Right lobe of liver (tissue), 4 donors: ENCODE results near the gene YES1.

Experiments used
- POLR2A ChIP-seq: fragments of 450-650 bp; IDR thresholded peaks from one replicate; pipeline ENCODE4 v1.6.1; 2017; ENCODE audit warnings: antibody characterized with exemption, mild to moderate bottlenecking
- TF ChIP-seq, protein P1 (sequence below), 4 donors: fragments of 200-600 bp in 3 of 4; fragments of 450-650 bp in 1 of 4; IDR thresholded peaks; one replicate each; pipeline versions ENCODE4 v1.5.1 to v1.8.0; 2016 to 2022; ENCODE audit warnings: antibody characterized with exemption in 4 of 4, mild to moderate bottlenecking in 2 of 4
- donor health status: DM: no; HTN: no; CAD: no.
- donor health status: DM: no; HTN: no; CAD: no.
- donor health status: DM: no; HTN: yes; CAD: no.

DNA sequence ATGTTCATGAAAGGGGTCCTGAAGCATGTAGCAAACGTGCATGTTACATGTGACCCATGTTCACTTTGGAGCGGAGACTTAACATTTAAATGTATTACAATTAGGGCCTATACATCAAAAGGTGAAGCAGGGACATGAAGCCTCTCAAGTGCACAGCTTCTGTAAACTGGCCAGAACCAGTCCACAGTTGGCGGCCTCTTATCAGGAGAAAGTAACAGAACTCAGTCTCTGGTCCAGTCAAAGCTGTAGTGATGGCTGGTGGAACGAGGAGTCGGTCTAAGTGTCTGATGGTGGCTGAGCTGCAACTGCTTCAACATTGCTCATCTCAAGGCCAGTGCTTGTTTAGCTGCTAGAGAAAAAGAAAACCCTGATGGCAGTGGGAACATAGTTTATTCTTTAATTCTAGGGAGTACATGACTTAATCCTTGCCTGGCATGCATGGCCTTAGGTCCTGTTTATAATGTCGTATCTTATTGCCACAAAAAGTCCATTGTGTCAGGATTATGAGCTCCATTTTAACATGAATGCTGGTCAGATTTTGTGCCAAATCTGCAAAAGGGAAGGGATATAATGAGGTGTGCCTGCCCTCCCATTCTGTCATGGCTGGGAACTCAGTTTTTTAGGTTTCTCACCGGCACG lies 22.2 kb upstream of the YES1 start:
- no peak for TF ChIP-seq POLR2A
- TF ChIP-seq, protein P1, sequence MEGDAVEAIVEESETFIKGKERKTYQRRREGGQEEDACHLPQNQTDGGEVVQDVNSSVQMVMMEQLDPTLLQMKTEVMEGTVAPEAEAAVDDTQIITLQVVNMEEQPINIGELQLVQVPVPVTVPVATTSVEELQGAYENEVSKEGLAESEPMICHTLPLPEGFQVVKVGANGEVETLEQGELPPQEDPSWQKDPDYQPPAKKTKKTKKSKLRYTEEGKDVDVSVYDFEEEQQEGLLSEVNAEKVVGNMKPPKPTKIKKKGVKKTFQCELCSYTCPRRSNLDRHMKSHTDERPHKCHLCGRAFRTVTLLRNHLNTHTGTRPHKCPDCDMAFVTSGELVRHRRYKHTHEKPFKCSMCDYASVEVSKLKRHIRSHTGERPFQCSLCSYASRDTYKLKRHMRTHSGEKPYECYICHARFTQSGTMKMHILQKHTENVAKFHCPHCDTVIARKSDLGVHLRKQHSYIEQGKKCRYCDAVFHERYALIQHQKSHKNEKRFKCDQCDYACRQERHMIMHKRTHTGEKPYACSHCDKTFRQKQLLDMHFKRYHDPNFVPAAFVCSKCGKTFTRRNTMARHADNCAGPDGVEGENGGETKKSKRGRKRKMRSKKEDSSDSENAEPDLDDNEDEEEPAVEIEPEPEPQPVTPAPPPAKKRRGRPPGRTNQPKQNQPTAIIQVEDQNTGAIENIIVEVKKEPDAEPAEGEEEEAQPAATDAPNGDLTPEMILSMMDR (IDR thresholded peaks at IDR 0.05), result no peak
